ENCODE measurements around the gene AGER.

AGER gene

GRCh38 chr6:32168807-32169591 is 15.1 kb downstream of the AGER start:
- no peak for DNase-seq (ENCODE audit: low read depth)

GRCh38 chr6:32168350-32168749 is 15.7 kb downstream of the AGER start:
- no peak for DNase-seq (ENCODE audit: low read depth)

- DNase-seq (ENCODE audit: low read depth): no peak
Observed at GRCh38 chr6:32167761-32168262, 16.2 kb downstream of the AGER start.

DNA sequence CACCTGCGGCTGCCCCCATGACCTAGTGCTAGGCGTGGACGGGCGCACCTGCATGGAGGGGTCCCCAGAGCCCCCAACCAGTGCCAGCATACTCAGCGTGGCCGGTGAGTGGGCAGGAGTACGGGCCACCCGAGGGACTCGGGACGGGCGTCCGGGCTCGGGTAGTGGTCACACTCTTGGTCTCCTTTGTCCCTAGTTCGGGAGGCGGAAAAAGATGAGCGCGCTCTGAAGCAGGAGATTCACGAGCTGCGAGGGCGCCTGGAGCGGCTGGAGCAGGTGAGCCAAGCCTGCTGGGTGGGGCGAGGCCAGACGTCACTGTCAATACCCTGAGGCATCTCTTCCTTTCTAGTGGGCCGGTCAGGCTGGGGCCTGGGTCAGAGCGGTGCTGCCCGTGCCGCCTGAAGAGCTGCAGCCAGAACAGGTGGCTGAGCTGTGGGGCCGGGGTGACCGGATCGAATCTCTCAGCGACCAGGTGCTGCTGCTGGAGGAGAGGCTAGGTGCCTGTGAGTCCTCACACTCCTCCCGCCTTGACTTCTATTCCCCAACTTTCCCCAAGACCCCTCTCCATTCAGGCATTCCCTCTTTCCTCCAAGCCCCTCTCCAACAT is 16.8 kb downstream of the AGER start:
- DNase-seq (ENCODE audit: low read depth): no peak

- no peak for DNase-seq (ENCODE audit: low read depth)
Observed at GRCh38 chr6:32166411-32167061, 17.5 kb downstream of the AGER start.

GRCh38 chr6:32164295-32164694 is 19.8 kb downstream of the AGER start, which contains the start of gene EGFL8:
TSS of gene EGFL8 (plus strand) at chr6:32164595. CDS start at chr6:32166166, 1,571 bp downstream.
- DNase-seq (ENCODE audit: low read depth): no peak

DNA sequence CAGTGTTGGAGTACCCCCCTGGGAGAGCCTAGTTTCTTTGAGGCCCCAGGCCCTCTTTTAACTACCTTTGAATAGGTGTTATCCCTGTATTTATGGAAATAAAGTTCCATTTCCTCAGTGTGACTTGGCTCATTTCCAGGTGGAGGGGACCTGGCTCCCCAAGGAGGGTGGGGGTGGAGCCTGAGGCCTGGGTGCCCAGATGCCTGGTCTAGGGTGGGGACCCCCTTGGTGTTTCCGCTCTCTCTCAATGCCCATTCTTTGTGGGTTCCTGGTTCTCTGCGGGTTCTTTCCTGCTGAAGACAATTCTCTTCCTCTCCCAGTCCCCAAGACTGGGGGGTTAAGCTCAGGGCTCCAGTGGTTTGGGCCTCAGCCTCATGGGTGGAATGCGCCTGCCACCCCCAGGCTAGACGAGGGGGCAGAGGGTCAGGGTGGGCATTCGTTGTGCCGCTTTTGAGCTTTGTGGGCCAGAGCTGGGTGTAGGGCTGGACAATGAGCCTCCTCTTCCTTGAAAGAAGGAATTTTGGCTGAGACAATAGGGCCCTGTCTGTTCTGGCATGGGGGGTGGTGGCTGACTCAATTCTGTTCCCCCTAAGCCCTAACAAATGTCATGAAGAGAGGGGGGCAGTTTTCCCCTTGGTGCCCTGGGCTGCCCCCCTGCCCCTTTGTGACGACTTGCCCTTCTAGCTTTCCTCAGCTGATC is 20.3 kb downstream of the AGER start:
- DNase-seq (ENCODE audit: low read depth): no peak

DNA sequence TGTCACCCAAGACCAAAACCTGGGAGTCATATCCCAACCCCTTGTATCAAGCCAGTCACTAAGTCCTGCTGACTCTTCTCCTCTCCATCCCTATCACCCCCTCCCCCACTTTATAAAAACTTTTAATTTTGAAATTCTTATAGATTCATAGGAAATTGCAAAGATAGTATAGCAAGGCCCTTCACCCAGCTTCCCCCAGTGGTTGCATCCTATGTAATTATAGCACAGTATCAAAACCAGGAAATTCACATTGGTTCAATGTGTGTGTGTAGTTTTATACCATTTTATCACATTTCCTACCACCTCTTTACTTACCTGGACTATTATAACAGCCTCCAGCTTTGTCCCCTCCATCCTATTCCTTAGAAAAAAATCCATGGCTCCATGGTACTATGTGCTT is 26.0 kb downstream of the AGER start:
- DNase-seq (ENCODE audit: low read depth): no peak

DNA sequence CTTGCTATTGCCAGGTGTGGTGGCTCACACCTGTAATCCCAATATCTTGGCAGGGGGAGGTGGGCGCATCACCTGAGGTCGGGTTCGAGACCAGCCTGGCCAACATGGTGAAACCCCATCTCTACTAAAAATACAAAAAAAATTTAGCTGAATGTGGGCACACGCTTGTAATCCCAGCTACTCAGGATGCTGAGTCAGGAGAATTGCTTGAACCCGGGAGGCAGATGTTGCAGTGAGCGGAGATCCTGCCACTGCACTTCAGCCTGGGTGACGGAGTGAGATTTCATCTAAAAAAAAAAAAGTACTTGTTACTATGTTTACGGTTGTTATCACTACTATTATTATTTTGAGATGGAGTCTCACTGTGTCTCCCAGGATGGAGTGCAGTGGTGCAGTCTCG is 27.2 kb downstream of the AGER start:
- no peak for DNase-seq (ENCODE audit: low read depth)

DNA sequence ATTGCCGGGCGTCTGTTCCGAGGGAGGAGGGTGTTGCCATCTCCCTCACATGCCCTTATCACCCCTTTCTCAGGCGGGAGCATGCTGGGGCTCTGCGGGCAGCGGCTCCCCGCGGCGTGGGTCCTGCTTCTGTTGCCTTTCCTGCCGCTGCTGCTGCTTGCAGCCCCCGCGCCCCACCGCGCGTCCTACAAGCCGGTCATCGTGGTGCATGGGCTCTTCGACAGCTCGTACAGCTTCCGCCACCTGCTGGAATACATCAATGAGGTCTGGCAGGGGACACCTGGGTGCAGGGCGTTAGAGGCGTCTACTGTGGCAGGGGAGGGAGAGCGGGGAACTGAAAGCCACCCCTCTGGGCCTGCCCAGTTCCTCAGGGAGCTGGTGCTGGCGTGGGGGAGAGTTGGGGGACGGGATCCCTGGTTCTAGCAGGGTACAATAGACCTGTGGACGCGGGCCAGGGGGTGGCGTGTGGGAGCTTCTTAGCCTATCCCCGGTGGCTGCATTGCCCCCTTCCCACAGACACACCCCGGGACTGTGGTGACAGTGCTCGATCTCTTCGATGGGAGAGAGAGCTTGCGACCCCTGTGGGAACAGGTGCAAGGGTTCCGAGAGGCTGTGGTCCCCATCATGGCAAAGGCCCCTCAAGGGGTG is 29.4 kb downstream of the AGER start:
- peak; percentile 40 for DNase-seq (ENCODE audit: low read depth)

DNA sequence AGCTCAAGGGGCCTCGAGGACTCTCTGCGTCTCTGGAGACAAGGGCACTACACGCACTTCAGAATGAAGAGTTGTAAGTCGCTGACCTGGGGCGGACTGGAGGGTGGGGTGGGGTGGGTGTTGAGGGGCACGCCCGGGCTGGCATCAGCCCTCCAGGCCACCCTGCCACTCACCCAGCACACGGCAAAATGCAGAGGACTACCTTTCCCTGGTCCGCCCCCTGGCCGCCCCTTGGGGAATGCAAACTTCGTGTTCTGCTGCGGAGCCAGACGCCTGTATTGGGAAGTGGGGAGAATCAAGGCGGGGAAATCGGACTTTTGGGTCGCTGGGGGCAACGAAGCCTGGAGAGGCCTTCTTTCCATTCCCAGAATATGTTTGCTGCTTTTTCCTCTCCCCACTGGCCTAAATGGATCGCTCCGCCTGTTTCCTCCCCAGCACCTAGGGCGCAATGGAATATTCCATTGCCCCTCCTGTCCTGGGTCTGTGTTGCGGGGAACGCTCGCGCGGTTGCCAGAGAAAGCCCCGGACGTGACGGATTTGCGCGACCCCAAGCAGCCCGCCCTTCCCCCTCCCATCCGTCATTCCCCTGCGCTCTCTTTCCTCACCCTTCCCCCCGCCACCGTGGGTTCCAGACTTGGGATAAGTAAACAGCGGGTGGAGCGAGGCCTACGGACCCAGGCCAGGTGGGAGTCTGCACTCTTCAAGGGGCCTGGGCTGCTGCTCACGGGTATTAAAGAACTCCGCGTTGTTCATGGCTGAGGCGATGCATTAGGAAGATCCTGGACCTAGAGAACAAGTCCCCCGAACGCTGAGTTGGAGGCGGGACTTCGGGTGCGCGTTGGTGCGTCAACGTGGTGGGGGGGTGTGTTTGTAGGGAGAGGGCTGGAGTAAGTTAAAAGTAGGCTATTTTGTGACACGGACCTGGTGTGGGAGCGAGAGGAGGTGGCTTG is 30.2 kb downstream of the AGER start, which contains the start of gene PPT2:
TSS of gene PPT2 (plus strand) at position 578 of the 950 bp plus-strand sequence. CDS start 454 bp downstream, outside the sequence.
- DNase-seq (ENCODE audit: low read depth): peak; percentile 67

DNA sequence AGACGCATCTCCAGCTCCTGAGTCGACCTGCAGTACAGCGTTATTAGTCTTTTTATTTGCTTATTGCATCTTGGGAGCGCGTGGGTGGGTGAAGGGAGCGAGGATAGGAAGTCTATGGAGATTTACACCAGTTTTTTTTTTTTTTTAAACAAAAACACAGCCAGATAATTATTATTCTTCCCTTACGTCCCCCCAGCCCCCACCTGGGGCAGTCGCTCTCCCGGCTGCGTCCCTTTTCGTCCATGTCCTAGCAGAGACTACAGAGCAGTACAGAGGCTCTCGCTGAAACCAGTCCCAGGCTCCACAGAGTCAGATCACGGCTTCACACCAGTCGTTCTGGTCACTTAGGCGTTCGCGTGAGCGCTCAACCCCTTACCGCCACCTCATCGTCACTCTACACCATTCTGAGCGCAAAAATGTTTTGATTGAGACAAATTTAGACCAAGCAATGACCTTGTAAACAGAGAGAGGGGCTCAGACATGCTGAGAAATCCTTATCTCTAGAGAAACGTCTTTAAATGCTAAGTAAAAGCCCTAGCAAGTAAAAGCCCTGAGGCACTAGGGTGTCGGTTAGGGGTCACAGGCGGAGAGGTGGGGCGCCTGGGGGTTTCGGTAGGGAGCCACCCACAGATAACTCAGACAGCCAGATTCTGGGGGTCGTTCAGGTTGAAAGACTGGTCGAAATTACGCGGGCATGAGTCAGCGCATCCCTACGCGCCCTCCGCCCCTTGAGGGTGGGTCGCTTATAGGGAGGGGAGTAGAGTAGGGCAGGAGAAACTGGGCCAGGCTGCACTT is 31.1 kb downstream of the AGER start:
- no peak for DNase-seq (ENCODE audit: low read depth)

DNA sequence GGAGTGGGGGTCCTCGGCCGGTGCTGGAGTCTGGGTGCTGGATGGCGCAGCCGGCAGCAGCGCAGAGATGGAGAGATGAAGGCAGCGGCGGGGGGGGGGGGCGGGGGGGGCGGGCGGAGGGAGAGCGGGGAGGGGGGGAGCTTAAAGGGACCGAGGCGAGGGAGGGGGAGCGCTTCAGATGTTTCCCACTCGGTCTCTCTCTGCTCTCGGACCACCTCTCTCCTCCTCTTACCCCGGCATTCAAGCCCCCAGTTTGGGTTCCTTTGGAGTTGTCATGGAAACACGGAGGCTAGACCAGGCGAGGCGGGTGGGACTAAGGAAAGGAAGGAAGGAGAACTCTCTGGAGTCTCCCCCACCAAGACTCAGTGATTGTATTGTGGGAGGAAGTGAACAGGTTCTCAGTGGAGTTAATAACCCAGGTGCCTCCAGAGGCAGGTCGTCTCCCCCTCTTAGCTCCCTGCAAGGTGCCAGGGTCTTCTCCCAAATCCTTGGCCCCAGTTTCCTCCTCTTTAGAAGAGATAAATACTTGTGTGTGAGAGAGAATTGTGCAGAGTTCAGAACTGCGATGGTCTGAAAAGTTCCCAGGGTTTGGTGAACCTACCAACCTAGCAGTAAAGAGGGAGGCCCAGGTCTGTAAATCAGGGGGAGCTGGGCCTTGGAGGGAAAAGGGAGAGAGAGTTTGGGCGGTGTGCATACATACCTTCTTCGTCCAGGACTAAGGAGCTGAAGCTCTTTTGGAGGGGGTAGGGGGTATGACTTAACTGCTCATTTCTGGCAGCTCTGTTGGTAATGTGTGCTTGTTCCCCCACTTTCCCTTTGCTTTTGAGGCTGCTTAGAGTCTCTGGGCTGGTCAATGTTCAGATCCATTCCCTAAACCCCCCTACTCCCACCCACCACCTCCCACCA is 31.9 kb downstream of the AGER start, which contains the start of gene PRRT1:
TSS of gene PRRT1 (minus strand) at position 77 of the 906 bp plus-strand sequence. CDS start 112 bp downstream, outside the sequence.
- DNase-seq (ENCODE audit: low read depth): no peak

DNA sequence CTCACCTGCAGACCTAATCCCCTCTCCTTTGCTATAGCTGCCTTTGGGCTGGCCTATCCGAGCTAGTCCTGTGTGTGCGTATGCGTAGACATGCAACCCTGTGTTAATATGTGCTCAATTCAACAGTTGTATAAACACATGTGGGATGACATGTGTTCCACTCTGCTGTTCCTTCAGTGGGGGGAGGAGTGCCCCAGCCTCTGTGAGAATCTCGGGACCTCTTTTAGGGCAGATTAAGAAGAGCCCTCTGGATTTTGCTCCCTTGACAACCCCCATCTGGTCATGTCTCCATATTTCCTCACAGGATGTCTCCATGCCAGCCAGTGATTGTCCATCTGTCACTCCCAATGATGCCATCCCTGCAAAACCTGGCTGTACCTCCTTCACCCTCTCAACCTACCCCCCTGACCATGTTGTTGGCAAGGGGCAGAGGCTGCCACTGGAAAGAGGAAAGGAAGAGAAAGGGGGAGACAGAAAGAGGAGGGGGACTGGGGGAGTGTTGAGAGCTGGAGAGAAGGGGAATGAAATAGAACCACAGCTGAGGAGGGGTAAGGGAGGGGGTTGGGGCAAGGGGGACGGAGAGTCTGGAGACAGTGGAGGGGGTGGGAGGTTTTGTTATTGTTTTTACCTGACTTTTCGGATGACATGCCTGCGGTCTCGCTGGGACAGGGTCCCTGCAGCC is 32.7 kb downstream of the AGER start:
- DNase-seq (ENCODE audit: low read depth): no peak

- DNase-seq (ENCODE audit: low read depth): no peak
Observed at GRCh38 chr6:32149932-32150870, 33.9 kb downstream of the AGER start.

DNA sequence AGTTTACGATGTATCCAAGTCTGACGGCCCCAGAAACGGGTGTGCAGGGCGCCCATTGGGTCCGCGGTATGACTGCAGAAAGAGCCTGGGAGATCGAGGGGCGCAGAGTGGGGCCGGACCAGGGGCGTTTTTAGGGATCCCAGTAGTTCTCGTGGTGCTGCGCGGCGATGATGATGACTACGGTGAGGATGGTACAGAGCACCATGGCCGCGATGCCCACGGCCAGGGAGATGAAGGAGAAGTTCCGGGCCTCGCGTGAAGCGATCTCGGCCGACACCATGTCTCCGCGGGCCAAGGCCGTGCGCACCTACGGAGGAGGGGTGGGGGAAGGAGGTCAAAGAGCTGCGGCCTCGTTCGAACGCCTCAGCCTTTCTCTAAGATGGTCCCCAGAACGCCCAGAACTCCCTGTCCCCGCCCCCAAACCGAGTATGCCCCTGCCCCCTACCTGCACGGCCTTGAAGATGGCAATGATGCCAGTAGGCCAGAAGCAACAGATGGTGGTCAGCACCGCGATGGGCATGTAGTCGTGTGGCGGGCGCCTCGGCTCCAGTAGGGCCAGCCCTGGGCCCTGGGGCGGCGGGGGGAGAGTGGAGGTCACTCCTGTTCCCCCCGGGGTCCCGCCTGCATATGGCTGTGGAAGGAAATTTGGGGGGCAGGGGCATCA is 34.8 kb downstream of the AGER start:
- DNase-seq (ENCODE audit: low read depth): no peak

Data from activated gamma-delta T cell treated with anti-CD3 and anti-CD28 coated beads, Interleukin-2, amount 50 U/mL, for 16 hours (primary cell).